NCI-H460 (cell line): ENCODE data around the gene FBRSL1. TPM values are rescaled to one million over a fixed set of nuclear protein-coding genes. Genes with fewer than 3 reads are reported as not detected.

ENCODE experiments used
- DNase-seq: peaks from one replicate; pipeline ENCODE4 v3.0.0-alpha.2; 2016; ENCODE audit warnings: low read depth; ENCODE audit errors: extremely low read depth
- total RNA-seq: library from RNA; depleted of rRNA; stranded (reverse); fragments of >200 nt; shearing (Covaris generic); gene quantifications from 2 replicates; pipeline ENCODE4 v1.2.3, GENCODE V29; 2014

Gene FBRSL1
- total RNA-seq, 1 experiment from 2014 or later = 18.2 TPM

DNA sequence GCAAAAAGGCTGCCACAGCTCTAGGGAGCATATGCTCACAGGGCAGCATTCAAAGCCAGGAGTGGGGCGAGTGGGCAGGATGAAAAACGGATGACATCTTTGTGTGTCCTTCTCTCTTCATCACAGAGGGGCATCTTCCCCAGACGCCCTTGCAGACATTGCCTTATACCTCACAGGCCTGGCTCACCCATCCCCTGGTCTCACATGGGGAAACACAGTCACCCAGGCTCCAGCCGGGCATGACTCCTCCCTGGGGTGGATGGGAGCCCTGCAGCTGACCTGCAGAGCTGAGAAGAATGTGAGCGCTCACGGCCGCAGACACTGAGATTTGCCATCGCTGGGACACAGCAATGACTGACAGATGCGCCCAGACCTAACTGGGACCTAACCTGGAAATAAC, 7.2 kb upstream of the FBRSL1 start:
- no peak for DNase-seq

DNA sequence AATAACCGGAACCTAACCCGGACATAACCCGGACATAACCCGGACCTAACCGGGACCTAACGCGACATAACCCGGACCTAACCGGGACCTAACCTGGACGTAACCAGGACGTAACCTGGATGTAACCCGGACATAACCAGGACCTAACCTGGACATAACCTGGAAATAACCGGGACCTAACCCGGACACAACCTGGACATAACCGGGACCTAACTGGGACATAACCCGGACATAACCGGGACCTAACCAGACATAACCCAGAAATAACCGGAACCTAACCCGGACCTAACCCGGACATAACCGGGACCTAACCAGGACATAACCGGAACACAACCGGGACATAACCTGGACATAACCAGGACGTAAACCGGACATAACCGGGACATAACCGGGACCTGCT, 6.7 kb upstream of the FBRSL1 start:
- DNase-seq = no peak

DNA sequence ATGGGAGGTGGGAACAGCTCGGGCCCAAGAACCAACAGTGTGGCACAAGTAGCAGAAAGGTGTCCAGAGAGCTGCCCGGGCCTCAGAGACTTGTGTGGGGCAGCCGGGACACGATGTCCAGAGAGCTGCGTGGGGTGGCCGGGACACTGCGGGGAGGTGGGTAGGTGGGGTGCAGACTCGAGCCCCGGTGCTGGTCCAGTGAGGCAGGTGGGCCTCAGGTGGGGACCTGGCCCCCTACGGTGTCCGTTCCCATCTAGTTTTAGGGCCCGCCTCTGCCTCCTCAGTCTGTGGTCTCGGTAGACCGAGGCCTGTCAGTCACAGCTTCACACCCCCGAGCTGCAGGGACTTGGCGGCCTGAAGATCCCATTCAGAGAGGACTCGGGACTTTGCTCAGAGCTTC, 6.3 kb upstream of the FBRSL1 start:
- no peak for DNase-seq

DNA sequence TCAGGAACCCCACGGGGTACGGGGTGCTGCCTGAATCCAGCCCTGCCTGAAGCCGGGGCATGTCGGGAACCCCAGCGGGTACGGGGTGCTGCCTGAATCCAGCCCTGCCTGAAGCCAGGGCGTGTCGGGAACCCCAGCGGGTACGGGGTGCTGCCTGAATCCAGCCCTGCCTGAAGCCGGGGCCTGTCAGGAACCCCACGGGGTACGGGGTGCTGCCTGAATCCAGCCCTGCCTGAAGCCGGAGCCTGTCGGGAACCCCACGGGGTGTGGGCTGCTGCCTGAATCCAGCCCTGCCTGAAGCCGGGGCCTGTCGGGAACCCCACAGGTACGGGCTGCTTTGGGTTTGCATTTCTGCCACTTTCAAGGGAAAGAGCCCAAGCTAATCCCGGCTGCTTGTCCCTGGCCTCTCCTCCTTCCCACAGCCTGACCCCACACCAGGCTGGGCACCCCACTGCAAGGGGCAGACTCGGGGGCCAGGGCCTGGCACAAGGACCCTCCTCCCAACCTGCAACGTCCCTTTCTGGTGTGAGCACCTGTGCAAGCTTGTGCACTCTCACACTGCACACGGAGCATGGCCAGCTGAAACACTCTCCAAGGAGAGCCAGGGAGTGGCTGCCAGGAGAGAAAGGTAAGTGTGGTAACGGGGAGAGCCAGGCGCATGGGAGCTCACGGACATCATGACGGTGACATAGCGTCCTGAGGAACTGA, 5.6 kb upstream of the FBRSL1 start:
- no peak for DNase-seq

DNA sequence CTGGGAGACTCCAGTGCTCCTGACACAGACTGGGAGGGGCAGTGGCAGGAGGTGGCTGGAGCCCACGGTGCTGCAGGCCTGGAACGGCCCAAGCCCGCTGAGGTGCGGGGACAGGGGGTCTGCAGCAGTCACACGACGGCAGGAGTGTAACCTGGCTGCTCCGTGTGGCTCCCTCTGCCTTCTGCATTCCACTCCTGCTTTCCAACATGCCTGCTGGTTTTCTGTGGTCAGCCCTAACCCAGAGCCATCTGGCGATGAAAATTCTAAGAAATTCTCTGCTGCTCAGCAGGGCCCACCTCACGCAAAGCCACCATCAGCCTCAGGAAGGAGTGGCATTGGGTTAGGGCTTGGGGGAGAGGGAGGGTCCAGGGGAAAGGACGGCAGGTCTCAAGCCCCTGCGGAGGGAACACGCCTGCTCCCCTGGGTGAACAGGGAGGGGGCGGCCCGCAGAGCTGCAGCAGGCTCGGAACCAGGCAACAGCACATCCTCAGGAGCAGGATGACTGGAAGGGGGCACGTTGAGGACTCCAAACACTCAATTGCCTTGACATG, 5.0 kb upstream of the FBRSL1 start:
- DNase-seq = no peak

DNA sequence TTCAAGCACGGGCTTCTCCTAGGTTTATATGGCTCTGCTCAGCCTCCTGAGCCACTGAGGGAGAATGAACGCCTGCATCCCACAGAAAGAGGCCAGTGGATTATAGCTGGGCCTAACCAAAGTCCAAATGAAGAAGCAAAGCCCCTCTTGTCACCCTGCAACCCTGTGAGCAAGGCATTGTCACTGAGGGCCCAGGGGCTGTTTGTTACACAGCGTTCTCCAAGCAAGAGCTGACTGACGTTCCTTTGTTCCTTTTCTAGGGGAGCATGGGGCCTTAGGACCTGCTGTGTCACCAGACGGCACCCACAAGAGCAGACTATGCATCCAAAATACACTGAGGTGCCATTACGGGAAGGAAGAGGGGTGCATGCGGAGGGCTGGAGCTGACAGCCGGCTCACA, 4.3 kb upstream of the FBRSL1 start:
- DNase-seq = no peak

DNA sequence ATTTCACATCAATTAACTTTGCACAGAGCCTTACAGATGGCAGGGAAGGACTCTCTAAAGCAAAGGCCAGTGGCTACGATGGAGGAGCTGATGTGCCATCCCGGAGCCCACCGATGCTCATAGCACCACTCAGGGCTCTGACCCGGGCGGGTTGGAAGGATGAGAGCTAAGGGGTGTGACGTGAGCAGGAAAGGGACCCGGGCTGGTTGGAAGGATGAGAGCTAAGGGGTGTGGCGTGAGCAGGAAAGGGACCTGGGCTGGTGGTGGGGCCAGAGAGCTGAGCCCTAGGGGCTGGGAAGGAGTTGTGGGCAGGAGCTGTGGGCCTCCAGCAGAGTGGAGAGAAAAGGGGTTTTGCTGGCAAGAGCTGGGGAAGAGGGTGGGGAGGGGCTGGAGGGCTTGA, 3.8 kb upstream of the FBRSL1 start:
- DNase-seq = no peak

DNA sequence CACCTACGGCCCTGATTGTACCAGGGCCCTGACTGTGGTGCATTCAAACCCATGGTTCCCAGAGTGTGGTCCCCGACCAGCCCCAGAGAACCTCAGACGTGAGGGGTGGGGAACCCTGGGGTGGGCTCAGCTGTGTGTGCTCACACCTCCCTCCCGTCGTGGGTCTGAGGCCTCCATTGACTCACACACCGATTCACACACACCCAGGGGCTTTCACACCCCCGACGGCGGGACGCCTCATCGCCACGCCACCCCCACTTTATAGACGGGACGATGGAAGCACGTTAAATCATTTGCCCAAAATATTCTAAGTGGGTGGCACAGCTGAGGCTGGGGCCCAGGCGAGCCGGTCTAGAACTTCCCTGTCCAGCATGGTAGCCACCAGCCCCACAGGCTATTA, 3.4 kb upstream of the FBRSL1 start:
- no peak for DNase-seq

DNA sequence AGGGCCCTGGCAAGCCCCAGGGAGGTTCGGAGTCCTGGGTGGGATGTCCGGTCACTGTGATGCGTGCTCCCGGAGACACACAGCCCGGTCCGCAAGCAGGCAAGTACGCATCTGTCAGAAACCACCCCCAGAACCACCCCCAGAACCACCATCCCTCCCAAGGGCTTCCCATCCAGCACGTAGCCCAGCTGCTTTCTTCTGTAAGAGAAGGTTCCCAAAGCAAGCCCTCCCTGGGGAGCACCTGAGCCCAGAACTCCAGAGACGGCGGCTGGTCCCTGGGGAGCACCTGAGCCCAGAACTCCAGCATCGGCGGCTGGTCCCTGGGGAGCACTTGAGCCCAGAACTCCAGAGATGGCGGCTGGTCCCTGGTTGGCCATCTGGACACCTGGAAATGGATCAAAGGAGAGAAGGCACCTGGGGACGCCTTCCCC, 2.6 kb upstream of the FBRSL1 start:
- DNase-seq = no peak

DNA sequence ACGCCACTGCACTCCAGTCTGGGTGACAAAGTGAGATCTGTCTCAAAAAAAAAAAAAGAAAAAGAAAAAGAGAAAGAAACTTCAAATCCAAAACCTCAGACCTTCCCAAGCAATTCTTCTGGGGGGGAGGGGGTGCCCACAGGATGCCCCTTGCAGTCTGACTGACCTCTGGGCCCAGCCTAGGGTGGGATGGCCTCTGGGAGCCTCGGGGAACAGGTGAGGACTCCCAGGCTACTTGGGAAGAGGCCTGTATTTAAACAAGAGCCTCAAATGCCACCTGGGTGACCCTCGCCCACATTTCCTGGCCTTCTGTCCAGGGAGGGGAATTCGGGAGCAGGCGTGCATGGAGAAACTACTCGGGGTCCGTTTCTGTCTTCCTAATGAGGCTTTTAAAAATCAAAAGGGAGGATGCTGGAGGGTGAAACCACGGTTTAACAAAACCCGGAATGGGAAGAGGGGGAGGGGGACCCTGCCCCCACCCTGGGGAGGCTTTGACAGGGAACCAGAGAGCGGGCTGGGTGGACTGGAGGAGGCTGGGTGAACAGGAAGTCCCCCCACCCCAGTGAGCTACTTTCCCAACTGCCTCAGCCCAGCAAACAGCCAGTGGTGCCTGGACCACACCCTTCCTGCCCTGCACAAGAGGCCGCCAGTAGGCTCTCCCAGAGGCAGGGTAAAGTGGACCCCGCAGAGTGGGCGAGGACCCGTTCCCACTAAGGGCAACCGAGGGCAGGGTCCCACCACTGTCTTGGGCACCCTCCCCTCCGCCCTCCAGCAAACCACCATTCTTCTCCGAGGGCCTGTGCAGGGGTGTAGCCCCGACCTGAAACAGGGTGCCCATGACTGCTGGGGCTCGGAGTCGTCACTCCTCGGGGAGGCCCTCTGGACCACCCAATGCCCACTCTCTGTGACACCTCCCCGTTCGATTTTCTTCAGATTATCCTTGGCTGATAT, 1.5 kb upstream of the FBRSL1 start:
- DNase-seq = no peak

DNA sequence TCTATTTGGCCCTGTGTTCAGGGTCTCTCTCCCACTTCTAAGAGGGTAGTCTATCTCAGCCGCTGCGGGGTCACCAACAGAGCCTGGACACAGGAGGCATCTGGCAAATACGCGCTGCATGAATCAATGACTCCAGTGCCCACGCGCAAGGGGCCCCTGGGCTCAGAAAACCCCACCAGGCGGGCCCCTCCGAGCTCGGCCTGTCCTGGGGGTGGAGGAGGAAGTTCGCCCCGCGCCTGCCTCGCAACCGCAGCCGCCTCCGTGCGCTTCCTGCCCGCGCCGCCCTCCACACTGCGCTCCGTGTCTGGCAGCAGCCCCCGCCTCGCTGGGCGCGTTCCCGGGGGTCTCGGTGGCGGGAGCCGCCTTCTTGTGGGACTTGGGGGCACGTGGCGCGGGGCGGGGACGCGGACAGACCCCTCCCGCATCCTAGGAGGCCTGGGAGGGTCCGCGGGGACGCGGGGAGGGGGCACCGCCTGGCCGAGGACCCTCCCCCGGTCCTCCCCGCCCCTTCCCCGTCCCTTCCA, 811 bp upstream of the FBRSL1 start:
- DNase-seq = no peak

DNA sequence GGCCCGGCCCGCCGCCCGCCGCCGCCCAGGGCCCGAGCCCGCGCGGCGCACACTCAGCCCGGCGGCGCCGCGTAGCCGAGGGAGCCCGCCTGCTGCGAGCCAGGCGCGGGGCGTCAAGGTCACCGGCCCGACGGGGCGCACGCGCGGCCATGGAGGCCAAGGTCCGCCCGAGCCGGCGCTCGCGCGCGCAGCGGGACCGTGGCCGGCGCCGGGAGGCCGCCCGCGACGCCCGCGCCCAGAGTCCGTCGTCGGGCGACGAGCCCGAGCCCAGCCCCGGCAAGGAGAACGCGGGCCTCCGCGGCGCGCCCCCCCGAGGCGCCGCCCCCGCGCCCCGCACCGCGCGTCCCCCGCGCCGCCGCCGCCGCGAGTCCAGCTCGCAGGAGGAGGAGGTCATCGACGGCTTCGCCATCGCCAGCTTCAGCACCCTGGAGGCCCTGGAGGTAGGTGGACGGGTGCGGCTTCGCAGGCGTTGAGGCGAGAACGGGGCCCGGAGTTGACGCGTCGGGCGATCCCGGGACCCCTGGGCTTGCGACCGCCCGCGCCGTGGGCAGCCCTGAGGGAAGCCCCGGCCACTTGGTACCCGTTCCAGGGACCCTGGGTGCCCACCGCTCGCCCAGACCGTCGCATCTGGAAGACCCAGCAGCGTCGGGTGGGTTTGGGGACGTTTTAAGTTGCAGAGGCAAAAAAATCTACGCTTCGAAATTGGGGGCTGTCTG, 629 bp downstream of the FBRSL1 start:
- no peak for DNase-seq

DNA sequence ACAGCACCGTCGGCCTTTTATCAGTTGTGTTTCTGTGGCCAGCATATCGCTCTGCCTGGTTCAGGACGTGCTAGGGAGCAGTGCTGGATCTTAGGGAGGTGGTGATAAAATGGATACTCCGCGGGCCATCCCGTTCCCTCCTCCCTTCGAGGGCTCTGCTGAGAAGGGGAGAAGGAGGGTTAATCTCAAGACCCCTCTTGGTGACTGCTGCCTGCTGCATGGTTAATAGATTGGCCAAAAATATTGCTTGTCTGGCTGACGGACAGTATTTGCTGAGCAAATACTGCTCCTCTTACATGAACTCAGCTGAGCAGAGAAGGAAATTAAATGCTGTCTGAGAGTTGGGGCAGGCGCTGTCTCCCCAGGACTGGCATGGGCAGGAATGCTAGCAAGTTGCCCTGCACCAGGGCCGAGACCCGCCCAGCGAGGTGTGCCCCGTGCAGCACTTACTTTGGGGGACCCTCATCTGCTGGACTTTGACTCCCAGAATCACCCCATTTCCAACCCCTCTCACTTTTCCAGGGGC, 1.2 kb downstream of the FBRSL1 start:
- DNase-seq = no peak

DNA sequence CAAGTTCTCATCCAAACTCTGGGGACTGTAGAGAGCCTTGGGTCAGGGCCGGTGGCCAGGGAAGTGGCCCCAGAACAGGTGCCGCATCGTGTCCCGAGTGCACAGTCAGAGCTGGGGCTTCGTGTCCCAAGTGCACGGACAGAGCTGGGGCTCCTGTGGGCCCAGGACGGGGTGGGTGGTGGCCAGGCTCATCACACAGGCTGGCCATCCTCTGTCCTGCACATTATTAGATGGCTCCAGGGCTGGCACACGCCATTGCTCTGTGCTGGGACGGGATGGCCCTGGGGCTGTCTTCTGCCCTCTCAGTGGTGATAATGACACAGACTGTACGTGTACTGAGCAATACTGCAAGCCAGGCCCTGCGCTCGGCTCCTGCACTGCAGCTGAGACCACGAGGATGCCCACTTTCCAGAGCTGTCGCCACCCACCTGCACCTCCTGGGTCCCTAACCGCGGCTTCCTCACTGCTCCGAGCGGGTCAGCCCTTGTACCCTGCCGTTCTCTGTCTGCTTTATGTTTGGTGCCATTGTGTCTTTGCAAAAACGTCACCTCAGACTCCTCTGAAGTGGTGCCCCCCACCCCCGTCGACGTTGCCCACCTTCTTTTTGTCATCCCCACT, 1.9 kb downstream of the FBRSL1 start:
- DNase-seq = no peak

DNA sequence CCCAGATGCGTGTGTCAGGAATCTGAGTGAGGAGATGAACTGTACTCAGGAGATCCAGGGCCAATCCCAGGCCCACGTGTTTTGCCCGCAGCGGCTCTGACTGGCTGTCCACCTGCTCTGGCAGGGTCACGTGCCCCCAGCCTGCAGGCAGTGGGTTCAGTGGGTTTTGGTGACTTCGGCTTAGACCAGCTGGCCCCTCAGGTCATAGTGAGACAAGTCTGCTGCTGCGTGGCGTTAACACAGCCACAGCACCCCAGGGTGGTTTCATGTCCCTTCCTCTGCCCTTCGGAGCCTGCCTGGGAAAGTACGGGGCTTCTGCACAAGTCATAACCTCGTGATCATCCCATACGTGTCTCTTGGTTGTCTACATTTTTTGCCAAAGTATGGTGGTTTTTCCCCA, 2.6 kb downstream of the FBRSL1 start:
- no peak for DNase-seq

DNA sequence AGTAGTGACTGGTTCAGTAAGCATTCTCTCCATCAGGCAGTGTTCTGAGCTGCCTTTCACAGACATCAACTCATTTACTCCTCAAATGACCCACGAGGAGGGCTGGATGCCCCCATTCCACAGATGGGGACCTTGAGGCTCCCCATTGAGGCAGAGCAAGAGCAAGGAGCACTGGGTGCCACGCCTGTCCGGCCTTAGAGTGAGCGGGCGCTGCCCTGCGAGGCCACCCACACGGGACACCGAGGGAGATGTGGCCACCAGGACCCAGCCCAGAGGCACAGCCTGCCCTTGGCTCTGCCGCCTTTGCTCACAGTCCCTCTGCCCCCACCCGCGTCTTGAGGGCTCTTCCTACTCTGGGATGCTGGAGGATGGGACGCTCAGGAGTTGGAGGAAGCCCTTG, 3.0 kb downstream of the FBRSL1 start:
- no peak for DNase-seq

DNA sequence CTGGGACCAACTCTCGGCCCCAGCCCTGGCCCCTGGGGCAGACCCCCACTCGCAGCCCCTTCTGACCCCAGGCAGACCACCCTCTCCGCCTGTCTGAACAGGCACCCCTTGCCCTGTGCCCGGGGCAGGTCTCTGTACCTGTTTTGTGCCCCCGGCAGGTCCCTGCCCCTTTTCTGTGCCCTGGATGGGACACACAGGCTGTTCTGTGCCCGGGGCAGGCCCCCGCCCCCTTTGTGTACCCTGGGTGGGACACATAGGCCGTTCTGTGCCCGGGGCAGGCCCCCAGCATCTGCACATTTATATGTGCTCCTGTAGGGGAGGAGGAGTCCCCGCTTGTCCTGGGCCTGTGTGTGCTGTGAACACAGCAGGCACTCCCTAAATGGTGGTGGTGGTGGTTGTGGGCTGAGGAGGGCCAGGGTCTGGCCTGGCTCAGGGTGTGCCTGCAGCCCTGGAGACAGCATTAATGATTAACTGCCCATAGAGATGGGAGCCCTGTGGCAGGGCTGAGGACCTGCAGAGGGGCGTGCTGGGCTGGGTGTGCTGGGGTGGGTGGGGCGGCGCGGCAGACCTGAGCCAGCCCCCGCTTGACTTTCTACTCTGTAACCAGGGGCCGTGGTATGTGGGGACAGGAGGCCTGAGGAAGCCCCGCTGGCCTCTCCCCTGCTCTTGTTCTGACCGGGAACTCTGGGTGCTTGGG, 3.7 kb downstream of the FBRSL1 start:
- no peak for DNase-seq

DNA sequence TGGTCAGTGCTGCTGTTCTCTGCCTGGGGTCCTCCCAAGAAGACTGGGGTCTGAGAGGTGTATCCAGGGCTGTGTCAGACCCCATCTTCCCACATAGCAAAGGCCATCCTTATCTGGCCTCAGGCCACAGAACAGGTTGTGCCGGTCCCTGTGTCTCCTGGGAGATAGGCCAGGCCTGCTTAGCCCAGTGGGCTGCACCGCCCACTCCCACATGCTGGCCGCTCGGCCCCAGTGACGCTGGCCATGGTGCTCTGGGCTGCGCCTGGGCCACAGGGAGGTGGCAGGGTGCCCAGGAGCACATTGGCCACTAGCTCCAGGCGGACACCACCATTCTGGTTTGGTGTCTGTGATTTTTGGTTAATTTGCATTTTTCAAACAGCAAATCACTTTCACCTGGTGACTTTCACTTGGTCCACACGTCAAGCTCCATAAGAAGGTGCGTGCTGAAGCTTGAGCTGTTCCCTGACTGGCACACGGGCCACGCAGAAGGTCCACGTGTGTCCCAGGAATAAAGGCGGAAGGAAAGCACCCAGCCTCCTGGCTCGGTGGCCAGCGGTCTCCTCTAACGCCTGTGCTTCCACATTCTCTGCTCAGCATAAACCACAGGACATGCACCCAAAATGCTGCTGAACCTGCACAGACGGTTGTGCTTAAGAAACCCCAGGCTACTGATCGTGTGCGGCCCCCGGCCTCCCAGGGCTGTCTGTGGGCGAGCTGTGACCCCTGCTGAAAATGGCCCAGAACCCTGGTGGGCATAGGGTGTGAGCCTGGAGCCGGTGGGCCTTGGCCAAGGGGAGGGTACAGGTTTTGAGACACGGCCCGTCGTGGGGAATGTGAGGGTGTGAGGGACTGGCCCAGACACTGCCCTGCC, 4.6 kb downstream of the FBRSL1 start:
- DNase-seq = no peak

DNA sequence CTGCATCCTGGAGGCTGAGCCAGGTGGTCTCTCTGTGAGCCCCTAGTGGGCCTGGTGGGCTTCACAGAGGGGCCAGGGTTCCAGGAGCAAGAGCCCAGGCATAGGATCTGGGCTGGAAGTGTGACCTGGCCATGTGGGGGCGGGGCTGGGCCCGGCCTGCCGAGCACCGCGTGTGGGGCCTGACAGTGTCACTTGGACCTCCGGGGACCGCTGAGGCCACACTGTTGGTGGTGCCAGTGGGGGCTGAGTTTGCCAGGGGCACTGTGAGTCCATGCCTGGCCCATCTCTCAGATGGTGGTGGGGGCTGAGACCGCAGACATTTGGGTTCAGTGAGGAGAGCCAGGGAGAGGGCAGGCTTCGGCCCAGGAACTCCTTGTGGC, 5.2 kb downstream of the FBRSL1 start:
- no peak for DNase-seq
